ENCODE data around the gene SRBD1.

SRBD1 gene

GRCh38 chr2:45370369-45370768, 240.7 kb downstream of the SRBD1 start:
- DNase-seq (ENCODE audit: low read depth in 2 of 2), result no peak

DNA sequence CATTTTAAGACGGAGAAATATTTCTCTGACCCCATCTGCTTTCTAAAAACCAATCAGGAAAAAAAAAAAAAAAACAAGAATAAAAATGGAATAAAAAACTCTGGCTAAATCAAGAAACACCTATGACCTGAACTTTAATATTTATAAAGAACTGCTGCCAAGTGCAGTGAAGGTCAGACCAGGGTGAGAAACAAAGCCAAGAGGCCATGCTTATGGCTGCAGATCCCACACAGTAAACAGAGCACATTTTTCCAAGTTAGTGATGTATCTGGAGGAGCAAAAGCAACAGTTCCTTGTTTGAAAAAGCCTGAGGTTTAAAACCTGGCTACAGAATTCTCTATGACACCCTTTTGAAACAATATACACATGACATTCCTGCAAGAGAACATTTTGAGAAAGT, 242.3 kb downstream of the SRBD1 start:
- no peak for DNase-seq (ENCODE audit: low read depth in 2 of 2)

DNA sequence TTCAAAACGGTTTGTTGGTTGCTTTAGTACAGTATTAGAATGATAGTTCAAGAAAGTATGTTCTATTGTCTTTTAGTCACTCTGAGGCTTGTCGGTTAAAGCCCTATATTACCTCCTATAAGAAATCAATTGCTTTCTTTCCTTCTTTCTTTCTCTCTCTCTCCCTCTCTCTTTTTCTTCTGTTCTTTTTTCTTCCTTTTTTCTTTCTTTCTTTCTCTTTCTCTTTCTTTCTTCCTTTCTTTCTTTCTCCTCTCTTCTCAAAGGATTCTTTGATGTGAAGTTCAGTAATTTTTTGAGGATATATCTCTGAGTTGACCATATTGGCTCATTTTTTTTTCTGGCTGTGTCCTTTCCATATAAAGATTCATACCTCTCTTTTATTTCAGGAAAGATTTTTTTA, 249.4 kb downstream of the SRBD1 start:
- DNase-seq (ENCODE audit: low read depth in 2 of 2), result no peak

DNA sequence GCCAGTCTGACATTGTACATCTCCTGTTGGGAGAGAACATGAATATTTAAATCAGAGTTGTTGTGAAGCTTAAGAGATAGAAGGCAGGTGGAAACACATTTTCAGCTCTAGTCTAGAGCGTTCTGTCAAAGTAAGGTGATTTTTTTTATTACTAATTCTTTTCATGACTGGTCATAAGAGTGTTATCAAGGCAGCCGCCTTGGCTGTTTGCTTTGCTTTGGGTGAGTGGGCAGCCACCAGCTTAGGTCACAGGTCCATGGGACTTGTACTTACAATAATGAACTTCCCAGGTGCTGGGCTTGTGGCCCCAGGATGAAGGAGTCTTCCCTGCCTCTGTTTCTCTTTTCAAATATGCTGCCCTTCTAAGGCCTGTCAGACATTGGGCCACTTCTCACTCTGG, 256.3 kb downstream of the SRBD1 start:
- DNase-seq (ENCODE audit: low read depth in 2 of 2), result no peak

DNA sequence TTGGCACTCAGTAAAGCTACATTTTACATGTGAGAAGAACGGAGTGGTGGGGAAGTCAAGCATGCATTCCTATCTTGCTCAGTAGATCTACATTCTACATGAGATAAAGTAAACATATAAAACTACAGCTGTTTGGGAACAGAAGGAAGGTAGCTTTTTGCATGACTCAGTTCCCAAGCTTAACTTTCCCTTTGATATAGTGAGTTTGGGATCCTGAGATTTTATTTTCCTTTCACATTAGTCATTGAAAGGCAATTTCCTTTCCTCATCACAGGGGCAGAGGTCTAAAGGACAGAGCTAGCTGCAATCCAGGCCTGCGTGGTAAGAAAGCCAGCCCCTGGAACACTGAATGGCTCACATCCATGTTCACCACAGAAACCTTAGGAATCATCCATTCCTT, 257.2 kb downstream of the SRBD1 start:
- DNase-seq (ENCODE audit: low read depth in 2 of 2), result no peak

GRCh38 chr2:45352506-45352905, 258.6 kb downstream of the SRBD1 start:
- DNase-seq (ENCODE audit: low read depth in 2 of 2), result no peak

GRCh38 chr2:45345331-45346234, 265.5 kb downstream of the SRBD1 start:
- no peak for DNase-seq (ENCODE audit: low read depth in 2 of 2)

- no peak for DNase-seq (ENCODE audit: low read depth in 2 of 2)
Observed at GRCh38 chr2:45344502-45344901, 266.6 kb downstream of the SRBD1 start.

DNA sequence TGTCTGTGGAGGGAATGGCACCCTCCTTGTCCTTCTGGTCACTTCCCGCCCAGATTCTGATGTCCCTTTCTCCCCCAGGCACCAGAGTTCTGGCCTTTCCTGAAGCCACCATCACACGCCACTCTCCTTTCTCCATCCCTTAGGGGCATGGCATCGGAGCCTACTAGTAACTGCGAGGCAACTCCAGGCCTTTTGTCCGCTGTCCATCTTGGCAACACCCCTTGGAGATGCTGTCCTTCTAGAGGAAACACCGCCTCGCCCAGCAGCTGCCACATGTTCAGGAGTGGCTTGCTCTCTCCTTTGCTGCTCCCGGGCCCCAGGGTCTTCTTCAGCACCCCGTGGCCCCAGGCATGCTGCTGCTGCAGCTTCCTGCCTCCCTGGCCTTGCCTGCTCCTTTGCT, 267.0 kb downstream of the SRBD1 start:
- DNase-seq (ENCODE audit: low read depth in 2 of 2), result no peak

- no peak for DNase-seq (ENCODE audit: low read depth in 2 of 2)
Observed at GRCh38 chr2:45343251-45344017, 267.6 kb downstream of the SRBD1 start.

DNA sequence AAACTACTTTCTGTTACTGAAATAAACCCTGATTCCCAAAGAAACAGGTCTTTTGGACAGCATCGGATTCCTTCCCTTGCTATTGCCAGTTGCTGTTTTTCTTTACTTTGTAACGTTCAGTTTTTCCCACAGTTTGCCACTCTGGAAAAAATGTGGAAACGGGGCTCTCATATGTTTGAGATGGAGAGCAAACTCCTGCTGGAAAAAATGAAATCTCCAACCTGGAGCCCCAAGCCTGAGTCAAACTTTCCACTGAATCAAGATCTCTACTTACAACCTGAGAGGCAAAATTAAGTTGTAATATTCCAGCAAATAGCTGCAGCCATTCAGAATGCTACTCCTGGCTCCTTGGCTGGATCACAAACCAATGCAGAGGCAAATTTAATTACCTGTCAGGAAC, 270.7 kb downstream of the SRBD1 start:
- DNase-seq (ENCODE audit: low read depth in 2 of 2), result no peak

DNA sequence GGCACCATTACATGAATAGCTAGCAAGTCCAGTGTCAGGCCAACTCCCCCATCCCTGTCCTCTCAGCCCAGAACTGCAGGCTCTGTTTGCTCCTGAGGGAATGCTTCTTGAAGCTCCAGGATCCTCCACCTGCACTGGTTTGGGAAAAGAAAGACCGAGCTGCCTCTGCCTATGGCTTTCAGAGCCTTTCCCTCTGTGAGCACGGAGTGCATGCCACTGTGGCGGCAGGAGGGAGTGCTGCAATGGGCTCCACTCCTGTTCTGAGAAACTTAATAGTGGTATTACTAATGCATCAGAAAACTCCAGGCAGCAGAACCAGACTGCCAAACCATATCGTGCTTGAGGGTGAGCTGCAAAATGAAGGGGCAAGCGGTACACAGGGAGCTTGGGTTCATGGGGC, 271.8 kb downstream of the SRBD1 start:
- DNase-seq (ENCODE audit: low read depth in 2 of 2), result no peak

Measured in stimulated activated CD4-positive, alpha-beta T cell treated with anti-CD3 and anti-CD28 coated beads, Interleukin-12 subunit alpha, Interleukin-12 subunit beta, amount 100 ng/mL, for 24 hours (primary cell).